Ishikawa (cell line): Measurements from ENCODE around the gene ZC2HC1B.

Source experiments
- EP300 ChIP-seq: IDR thresholded peaks from 2 replicates; pipeline ENCODE4 v1.6.1; 2012; ENCODE audit warnings: borderline replicate concordance
- TF ChIP-seq, protein P1 (sequence below): IDR thresholded peaks from 2 replicates; pipeline ENCODE4 v1.6.1; 2012

DNA sequence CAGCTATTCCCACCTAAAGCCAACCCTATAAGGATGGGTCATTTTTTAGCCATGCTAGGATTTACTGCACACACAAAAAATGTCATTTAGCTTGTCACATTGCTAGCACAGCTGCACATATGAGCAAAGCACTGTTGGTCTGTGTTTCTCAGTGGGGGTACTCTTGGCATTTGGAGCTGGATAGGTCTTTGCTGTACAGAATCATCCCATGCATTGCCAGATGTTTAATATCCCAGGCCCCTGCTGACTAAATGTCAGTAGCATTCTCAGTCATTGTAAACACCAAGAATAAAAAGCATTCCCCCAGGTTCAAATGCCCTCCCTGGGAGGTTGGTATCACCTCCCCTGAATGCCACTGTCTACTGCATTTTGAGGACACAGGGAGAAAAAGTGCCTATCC lies 35.7 kb upstream of the ZC2HC1B start:
- TF ChIP-seq EP300: no peak
- TF ChIP-seq, protein P1, sequence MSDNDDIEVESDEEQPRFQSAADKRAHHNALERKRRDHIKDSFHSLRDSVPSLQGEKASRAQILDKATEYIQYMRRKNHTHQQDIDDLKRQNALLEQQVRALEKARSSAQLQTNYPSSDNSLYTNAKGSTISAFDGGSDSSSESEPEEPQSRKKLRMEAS: no peak
